Measurements from ENCODE around the gene PPP4R2.
"Not testable (repeated sequence)": the region's sequence is repeated elsewhere in the genome, so short reads cannot be mapped to it uniquely, and the experiment has no call there.

Gene PPP4R2

DNA sequence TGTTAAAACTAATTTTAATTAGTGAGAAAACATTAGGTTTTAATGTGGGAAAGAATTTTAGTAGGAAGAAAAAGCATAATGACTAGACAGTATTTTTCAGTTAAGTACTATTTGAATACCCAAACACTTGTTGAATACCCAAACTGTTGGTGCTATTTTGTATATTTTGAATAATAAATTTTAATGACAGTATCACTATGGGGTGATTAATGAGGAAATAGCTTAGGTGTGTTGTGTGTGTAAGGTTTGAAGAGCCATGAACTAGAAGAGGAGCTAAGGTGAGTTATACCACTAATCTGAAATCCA lies 60.2 kb downstream of the PPP4R2 start:
- DNase-seq (ENCODE audit: low spot score): no peak
- no peak overlapping the region for H3K27ac ChIP-seq (ENCODE audit: poor library complexity, severe bottlenecking)
- H3K9me3 ChIP-seq (ENCODE audit: severe bottlenecking): no peaks in the 10 kb centered on the region
- TF ChIP-seq, protein P1, sequence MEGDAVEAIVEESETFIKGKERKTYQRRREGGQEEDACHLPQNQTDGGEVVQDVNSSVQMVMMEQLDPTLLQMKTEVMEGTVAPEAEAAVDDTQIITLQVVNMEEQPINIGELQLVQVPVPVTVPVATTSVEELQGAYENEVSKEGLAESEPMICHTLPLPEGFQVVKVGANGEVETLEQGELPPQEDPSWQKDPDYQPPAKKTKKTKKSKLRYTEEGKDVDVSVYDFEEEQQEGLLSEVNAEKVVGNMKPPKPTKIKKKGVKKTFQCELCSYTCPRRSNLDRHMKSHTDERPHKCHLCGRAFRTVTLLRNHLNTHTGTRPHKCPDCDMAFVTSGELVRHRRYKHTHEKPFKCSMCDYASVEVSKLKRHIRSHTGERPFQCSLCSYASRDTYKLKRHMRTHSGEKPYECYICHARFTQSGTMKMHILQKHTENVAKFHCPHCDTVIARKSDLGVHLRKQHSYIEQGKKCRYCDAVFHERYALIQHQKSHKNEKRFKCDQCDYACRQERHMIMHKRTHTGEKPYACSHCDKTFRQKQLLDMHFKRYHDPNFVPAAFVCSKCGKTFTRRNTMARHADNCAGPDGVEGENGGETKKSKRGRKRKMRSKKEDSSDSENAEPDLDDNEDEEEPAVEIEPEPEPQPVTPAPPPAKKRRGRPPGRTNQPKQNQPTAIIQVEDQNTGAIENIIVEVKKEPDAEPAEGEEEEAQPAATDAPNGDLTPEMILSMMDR (IDR thresholded peaks at IDR 0.05; ENCODE audit: poor library complexity, severe bottlenecking): no peak
- peaks cover 12% of the 10 kb centered on the region for H3K4me1 ChIP-seq (ENCODE audit: insufficient read depth, poor library complexity, severe bottlenecking)
- no peak overlapping the region for H3K4me3 ChIP-seq (ENCODE audit: severe bottlenecking)
- no peaks in the 10 kb centered on the region for H3K27me3 ChIP-seq (ENCODE audit: insufficient read depth, poor library complexity, severe bottlenecking)
- H3K36me3 ChIP-seq (ENCODE audit: low read depth): peaks cover 39% of the 10 kb centered on the region
- ATAC-seq (ENCODE audit: low read depth): no peak

DNA sequence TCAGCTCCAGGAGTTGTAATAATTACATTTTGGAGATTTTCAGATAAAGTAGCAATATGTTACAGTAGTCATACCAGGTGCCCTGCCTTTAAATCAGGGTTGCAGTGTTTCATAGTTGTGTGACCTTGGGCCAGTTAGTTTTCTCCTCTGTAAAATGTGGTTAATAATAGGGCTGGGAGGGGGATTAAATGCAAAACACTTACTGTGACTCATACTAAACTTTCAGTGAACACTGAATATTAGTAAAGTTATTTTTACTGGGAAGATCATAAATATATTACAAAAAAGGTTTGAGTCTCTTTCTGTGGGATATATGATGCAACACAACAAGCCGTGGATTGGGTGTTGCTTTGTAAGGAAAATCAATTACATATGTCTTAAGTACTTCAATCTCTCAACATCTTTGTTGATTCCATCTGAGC lies 63.7 kb downstream of the PPP4R2 start:
- peaks cover 73% of the 10 kb centered on the region for H3K36me3 ChIP-seq (ENCODE audit: low read depth)
- no peaks in the 10 kb centered on the region for H3K27me3 ChIP-seq (ENCODE audit: insufficient read depth, poor library complexity, severe bottlenecking)
- no peak for DNase-seq (ENCODE audit: low spot score)
- no peaks in the 10 kb centered on the region for H3K9me3 ChIP-seq (ENCODE audit: severe bottlenecking)
- TF ChIP-seq, protein P1 (IDR thresholded peaks at IDR 0.05; ENCODE audit: poor library complexity, severe bottlenecking): no peak
- H3K4me3 ChIP-seq (ENCODE audit: severe bottlenecking): no peak overlapping the region
- ATAC-seq (ENCODE audit: low read depth): no peak
- peaks cover 12% of the 10 kb centered on the region for H3K4me1 ChIP-seq (ENCODE audit: insufficient read depth, poor library complexity, severe bottlenecking)
- no peak overlapping the region for H3K27ac ChIP-seq (ENCODE audit: poor library complexity, severe bottlenecking)

DNA sequence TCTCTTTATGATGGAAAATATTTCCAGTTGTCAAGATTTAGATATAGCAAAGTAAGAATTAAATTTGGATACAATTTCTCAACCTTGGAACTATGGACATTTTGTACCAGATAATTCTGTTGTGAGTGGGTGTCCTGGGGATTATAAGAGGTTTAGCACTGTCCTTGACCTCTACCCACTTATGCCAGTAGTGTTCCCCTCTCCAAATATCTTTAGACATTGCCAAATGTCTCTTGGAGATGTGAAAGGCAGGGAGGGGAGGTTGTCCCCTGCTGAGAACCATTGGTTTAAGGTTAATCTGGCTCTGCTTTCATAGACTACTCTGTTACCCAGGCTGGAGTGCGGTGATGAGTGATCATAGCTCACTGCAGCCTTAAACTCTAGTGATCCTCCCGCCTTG lies 64.8 kb downstream of the PPP4R2 start, which contains the start of gene EBLN2:
EBLN2 (plus strand) TSS at position 244 of the 400 bp plus-strand sequence. CDS start 423 bp downstream, outside the sequence.
- H3K27me3 ChIP-seq (ENCODE audit: insufficient read depth, poor library complexity, severe bottlenecking): no peaks in the 10 kb centered on the region
- no peak for DNase-seq (ENCODE audit: low spot score)
- H3K27ac ChIP-seq (ENCODE audit: poor library complexity, severe bottlenecking): no peak within 1 kb of the TSS
- H3K4me1 ChIP-seq (ENCODE audit: insufficient read depth, poor library complexity, severe bottlenecking): peaks cover 4% of the 10 kb centered on the region
- H3K36me3 ChIP-seq (ENCODE audit: low read depth): peaks cover 77% of the 10 kb centered on the region
- no peak for ATAC-seq (ENCODE audit: low read depth)
- no peak within 1 kb of the TSS for H3K4me3 ChIP-seq (ENCODE audit: severe bottlenecking)
- H3K9me3 ChIP-seq (ENCODE audit: severe bottlenecking): no peaks in the 10 kb centered on the region
- TF ChIP-seq, protein P1 (IDR thresholded peaks at IDR 0.05; ENCODE audit: poor library complexity, severe bottlenecking): no peak

DNA sequence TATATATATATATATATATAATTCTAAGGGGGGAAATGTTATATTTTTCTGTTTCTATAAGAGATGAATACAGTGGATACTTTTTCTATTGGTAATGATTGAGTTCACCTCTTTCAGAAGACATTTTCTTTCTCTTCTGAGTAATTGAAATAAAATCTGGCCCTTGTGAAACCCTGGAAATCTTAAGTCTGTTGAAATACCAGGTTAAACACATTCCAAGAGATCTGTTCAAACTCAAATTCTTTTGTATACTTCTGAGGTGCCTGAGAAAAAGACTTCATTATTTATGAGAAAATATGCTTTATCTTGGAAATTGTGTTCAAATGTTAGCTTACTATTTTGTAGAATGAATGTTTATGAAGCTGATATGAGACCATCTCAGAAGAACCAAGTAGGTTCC lies 69.6 kb downstream of the PPP4R2 start:
- H3K36me3 ChIP-seq (ENCODE audit: low read depth): peaks cover 68% of the 10 kb centered on the region

DNA sequence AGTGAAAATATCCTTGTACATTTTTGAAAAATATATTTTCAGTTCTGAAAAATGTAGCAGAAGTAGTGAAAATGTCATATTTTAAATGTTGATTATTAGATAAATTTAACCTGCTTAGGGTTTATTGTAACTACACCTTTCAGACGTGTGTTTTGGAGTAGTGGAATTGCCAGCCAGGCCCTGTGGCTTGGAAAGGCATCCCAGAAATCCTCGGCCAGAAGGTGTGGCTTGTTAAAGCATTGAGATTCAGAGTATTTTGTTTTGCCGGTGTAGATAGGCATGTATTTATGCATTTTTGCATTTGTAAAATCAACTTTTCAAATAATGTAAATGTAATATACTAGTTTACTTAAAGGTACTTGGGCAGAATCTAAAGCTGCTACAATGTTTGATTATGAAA lies 71.8 kb downstream of the PPP4R2 start:
- H3K4me1 ChIP-seq (ENCODE audit: insufficient read depth, poor library complexity, severe bottlenecking): no peaks in the 10 kb centered on the region
- no peaks in the 10 kb centered on the region for H3K27me3 ChIP-seq (ENCODE audit: insufficient read depth, poor library complexity, severe bottlenecking)
- TF ChIP-seq, protein P1 (IDR thresholded peaks at IDR 0.05; ENCODE audit: poor library complexity, severe bottlenecking): no peak
- DNase-seq (ENCODE audit: low spot score) (no peak), ATAC-seq (ENCODE audit: low read depth) (no peak)
- peaks cover 48% of the 10 kb centered on the region for H3K36me3 ChIP-seq (ENCODE audit: low read depth)
- H3K27ac ChIP-seq (ENCODE audit: poor library complexity, severe bottlenecking): no peak overlapping the region
- H3K4me3 ChIP-seq (ENCODE audit: severe bottlenecking): no peak overlapping the region
- H3K9me3 ChIP-seq (ENCODE audit: severe bottlenecking): no peaks in the 10 kb centered on the region

More for the DNA sequence above, 69.6 kb downstream of the PPP4R2 start:
- not testable (repeated sequence) for H3K9me3 ChIP-seq (ENCODE audit: severe bottlenecking); H3K4me3 ChIP-seq (ENCODE audit: severe bottlenecking); ATAC-seq (ENCODE audit: low read depth); H3K27ac ChIP-seq (ENCODE audit: poor library complexity, severe bottlenecking); DNase-seq (ENCODE audit: low spot score); H3K27me3 ChIP-seq (ENCODE audit: insufficient read depth, poor library complexity, severe bottlenecking); H3K4me1 ChIP-seq (ENCODE audit: insufficient read depth, poor library complexity, severe bottlenecking)
